HG03066 (cell line): Measurements from ENCODE around the gene SRSF5.
"Not testable (repeated sequence)": the region's sequence is repeated elsewhere in the genome, so short reads cannot be mapped to it uniquely, and the experiment has no call there.

Experiments
- ATAC-seq: cut with Tn5 transposase; IDR thresholded peaks from one replicate; pipeline ENCODE4 v1.9.1; 2021; ENCODE audit warnings: low read depth; ENCODE audit not compliant: unreplicated experiment

Gene SRSF5

DNA sequence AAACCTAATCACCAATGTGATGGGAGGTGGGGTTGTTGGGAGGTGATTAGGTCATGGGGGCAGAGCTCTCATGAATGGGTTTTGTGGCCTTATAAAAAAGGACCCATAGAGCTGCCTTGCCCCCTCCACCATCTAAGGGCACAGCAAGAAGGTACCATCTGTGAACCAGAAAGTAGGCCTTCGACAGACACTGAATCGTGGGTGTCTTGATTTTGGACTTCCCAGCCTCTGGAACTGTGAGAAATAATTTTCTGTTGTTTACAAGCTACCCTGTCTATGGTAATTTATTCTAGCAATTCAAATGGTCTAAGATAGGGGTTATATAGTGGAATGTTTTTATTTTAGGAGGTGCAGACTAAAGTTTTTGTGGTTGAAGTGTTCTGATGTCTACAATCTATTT, 38.0 kb downstream of the SRSF5 start:
- no peak for ATAC-seq

DNA sequence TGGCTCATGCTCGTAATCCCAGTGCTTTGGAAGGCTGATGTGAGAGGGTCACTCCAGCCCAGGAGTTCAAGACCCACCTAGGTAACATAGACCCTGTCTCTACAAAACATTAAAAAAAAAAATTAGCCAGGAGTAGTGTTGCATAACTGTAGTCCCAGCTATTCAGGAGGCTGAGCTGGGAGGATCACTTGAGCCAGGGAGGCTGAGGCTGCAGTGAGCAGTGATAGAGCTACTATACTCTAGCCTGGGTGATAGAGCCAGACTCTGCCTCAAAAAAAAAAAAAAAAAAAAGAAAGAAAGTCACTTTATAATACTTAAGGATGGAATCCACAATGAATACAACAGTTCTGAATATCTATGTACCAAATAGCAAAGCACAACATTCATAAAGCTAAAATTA, 40.2 kb downstream of the SRSF5 start:
- no peak for ATAC-seq

DNA sequence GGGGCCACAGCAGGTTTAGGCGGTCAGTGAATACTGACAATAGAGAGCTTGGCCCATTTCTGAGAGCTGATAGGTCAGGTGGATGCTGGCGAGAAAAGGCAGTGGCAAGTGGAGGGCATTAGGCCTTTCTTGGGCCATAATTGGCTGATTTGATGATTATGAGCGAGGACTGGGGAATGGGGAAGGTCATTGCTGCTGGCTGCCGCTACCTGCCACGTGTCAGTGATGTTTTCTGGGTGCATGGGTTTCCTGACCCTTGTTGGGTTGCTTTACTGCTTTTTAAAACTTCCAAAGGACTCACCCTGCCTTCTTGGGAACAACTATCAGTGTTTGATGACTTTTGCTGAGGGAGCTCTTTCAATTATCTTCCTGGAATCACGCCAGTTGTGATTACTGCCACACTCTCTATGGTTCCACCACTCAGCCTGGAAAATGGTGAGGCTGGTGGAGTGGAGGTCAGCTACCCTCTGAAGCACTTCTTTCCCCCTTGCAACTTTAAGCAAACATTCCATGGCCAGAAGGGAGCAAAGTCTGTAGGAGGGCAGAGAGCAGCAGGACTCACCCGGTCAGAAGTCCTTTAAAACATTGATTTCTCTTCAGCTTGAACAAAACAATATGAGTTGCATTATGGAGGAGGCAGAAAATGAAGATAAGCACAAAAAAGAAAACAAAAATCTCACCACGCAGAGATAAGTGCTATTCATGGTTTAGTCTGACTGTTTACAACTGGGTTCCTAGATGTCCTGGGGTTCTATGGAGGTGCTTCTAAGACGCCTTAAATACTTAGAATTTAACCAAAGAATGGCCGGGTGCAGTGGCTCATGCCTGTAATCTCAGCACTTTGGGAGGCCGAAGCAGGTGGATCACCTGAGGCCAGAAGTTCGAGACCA, 42.2 kb downstream of the SRSF5 start:
- no peak for ATAC-seq

DNA sequence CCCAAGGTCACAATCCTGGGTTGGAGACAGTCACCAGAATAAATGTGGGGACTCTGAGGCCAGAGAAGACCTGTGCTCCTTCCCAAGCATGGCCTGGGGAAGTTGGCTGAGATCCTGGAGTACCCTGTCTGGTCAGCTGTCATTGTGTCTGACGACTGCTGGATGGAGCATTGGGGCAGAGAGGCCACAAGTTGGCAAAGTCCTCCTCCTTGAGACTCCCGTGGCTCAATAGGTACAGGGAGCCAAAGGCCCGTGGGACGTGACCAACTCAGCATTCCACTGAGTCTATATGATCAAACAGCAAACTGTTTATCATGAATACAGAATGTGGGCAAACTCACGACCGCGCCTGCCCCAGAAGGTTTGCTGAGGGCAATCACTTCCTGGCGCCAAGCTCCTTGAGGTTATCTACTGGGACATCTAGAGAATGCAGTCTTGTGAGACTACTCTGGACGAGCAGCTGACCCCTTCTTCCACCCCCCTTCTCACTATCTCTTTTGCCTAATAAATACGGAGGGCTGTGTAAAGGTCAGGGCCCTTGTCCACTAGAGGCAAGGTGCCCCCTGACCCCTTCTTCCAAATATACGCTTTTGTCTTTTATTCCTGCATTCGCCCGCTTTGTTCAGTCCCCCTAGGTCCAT, 44.4 kb downstream of the SRSF5 start:
- ATAC-seq, result no peak

DNA sequence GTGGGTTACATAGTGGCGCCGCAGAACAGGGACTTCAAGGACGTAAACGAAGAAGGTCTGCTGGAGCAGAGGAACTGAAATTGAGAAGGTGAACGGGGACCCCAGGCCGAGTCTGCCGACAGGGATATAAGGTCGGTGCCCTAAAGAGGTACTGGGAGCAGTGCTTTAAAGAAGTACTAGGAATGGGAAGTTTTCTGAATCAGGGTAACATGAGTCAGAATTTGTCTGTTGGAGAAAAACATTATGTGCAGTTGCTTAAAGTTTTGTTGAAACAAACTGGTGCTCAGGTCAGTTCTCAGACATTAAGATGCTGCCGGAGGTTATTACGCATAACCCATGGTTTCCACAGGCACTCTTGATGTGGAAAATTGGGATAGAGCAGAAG, 44.9 kb downstream of the SRSF5 start:
- no peak for ATAC-seq

DNA sequence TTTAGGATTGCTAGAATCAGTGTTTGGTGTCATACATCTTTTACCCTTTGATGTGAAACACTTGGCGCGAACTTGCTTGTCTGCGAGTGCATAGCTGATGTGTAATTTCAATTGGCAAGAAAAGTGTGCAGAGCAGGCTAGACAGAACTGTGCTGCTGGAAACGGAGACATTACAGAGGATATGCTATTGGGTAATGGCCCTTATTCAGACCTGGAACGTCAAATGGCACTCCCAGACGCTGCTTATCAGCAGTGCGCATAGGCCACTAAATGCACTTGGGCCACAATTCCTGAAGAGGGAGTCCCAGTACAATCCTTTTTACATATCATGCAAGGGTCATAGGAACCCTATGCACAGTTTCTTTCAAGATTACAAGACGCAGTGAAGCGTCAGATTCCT, 45.8 kb downstream of the SRSF5 start:
- ATAC-seq, result no peak

DNA sequence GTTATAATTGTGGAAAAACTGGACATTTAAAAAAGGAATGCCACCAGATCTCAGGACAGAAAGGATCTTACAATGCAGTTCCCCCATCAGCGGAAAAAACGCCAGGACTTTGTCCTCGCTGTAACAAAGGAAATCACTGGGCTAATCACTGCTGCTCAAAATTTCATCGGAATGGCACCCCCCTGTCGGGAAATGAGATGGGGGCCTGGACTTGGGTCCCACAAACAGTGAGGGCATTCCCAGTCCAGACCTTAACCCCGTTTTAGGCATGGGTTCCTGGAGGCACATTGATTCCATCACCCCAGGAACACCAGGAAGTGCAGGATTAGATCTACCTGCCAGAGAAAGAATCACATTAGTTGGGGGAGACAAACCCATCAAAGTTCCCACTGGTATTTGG, 46.4 kb downstream of the SRSF5 start:
- ATAC-seq, result not testable (repeated sequence)

DNA sequence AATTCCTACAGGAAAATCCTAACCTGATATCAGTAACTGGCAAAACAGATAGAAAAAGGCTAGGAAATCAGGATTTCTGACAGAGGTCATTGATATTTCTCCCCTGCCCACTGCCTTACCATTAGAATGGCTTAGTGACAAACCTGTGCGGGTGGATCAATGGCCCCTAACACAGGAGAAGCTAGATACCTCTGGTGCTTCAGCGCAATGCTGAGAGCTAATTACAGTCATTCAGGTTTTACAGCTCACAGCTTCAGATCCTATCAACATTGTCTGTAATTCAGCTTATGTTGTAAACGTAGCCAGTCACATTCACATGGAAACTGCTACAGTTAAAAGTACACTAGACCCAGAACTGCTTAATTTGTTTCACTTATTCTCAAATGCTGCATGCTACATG, 47.5 kb downstream of the SRSF5 start:
- no peak for ATAC-seq

DNA sequence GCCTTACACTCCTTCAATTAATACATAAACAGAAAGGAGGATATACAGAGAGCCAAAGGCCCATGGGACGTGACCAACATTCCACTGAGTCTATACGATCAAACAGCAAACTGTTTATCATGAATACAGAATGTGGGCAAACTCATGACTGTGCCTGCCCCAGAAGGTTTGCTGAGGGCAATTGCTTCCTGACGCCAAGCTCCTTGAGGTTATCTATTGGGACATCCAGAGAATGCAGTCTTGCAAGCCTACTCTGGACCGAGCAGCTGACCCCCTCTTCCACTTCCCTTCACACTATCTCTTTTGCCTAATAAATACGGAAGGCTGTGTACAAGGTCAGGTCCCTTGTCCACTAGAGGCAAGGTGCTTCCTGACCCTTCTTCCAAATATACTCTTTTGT, 48.6 kb downstream of the SRSF5 start:
- ATAC-seq, result no peak

DNA sequence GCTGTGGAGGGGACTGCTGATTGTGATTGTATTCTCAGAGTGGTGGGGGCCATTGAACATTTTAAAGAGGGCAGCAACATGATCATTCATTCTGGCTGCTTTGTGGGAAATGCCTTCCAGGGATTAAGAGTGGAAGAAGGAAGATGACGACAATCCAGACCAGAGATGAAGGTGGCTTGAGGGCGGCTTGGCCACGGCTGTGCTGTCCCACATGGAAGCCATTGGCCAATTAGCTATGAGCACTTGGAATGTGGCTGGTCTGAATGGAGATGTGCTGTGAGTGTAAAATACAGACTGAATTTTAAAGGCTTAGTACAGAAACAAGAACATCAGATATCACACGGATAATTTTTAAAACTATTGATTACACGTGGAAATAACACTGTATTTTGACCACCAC, 49.3 kb downstream of the SRSF5 start:
- ATAC-seq, result no peak

DNA sequence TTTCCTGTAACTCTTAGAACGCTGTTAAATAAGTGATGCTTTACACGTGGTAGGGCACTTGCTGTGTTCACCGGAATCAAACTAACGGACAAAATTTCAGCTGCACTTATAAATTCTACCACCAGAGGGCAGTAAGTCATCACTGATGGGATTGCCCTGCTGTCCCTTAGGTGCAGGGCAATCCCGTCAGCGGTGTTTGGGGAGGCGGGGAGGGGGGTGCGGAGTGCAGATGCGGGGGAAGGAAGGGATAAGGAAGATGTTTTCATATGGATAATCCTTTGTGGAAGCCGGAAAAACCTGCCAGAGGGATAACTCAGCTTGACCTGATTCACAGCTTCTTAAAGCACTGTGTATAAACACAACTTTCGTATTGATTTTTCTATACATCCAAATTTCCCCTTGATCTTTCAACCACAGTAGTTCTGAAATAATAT, 51.8 kb downstream of the SRSF5 start:
- no peak for ATAC-seq

DNA sequence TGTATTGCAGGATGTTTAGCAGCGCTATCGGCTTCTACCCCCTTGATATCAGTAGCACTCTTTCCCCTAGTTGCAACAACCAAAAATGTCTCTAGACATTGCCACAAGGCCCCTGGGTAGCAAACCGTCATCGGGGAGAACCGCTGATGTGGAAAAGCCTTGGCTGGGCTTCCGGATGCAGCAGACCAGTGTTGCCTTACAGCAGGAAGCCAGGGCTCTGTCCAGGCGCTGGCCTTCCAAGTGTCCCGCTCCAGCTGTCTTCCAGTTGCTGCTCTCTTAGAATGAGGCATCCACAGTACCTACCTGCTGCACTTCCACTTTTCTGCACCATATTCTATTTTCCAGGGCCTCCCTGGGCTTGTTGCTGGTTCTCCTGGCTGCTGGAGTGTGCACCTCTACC, 52.7 kb downstream of the SRSF5 start:
- ATAC-seq, result no peak

DNA sequence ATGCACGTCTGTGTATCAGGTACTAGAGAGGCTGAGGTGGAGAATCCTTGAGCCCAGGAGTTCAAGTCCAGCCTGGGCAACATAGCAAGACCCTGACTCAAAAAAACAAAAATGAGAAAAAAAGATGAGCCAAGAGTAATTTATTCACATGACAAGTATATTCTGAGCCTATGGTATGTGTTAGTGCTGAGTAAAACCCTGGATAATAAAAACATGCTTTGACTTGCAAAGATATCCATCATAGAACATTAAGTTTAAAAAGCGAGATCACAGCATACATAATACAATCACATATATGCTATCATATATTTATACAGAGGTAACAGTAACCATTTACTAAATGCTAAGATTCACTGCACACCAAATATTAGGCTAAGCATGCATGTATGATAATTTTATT, 54.0 kb downstream of the SRSF5 start:
- ATAC-seq, result no peak
